WTC11 (cell line): Measurements from ENCODE around the gene NFATC2. TPM values are rescaled to one million over a fixed set of nuclear protein-coding genes. Genes with fewer than 3 reads are reported as not detected.

Source experiments
- ATAC-seq: fragments of 200-7000 bp; cut with Tn5 transposase; 2 replicates; pipeline ENCODE4 v1.10.0; 2021; ENCODE audit warnings: mild to moderate bottlenecking, moderate library complexity
- CTCF ChIA-PET: fragments of 300-600 bp; sonication (Branson Sonifier 250); formaldehyde crosslinking; loops from one replicate; lab custom pipeline; 2021; ENCODE audit warnings: antibody characterized with exemption; lab: Charles Lee
- POLR2A ChIA-PET: fragments of 350-600 bp; sonication (Branson Sonifier 250); formaldehyde crosslinking; loops from one replicate; lab custom pipeline; 2021; ENCODE audit warnings: antibody characterized with exemption; lab: Charles Lee
- DNase-seq: peaks from one replicate; pipeline ENCODE4 v3.0.0; 2021; ENCODE audit warnings: low spot score
- H3K27ac Mint-ChIP-seq: 2 replicates; pipeline ENCODE4 v1.8.0; 2021; ENCODE audit warnings: mixed read lengths
- H3K27me3 Mint-ChIP-seq: 2 replicates; pipeline ENCODE4 v1.8.0; 2021; ENCODE audit warnings: low read depth, mild to moderate bottlenecking, moderate library complexity, mixed read lengths
- H3K36me3 Mint-ChIP-seq: 2 replicates; pipeline ENCODE4 v1.8.0; 2021; ENCODE audit warnings: mixed read lengths
- H3K4me1 Mint-ChIP-seq: 2 replicates; pipeline ENCODE4 v1.8.0; 2022; ENCODE audit warnings: mixed read lengths
- H3K4me3 Mint-ChIP-seq: 2 replicates; pipeline ENCODE4 v1.8.0; 2021; ENCODE audit warnings: mild to moderate bottlenecking, moderate library complexity, mixed read lengths
- H3K9me3 Mint-ChIP-seq: 2 replicates; pipeline ENCODE4 v1.8.0; 2021; ENCODE audit warnings: mixed read lengths
- ATF1 ChIP-seq: sonication (generic); formaldehyde crosslinking; IDR thresholded peaks from 2 replicates; pipeline ENCODE4 v1.8.1; 2023; ENCODE audit warnings: mild to moderate bottlenecking, moderate library complexity, missing genetic modification reagents
- CREM ChIP-seq: sonication (generic); formaldehyde crosslinking; IDR thresholded peaks from 2 replicates; pipeline ENCODE4 v1.8.1; 2022; ENCODE audit warnings: mild to moderate bottlenecking, missing genetic modification reagents, moderate library complexity
- ELF4 ChIP-seq: sonication (generic); formaldehyde crosslinking; IDR thresholded peaks from 2 replicates; pipeline ENCODE4 v1.8.1; 2022; ENCODE audit warnings: low read depth, mild to moderate bottlenecking, moderate library complexity, missing genetic modification reagents
- JAZF1 ChIP-seq: fragments of 250-450 bp; sonication (Bioruptor Pico); IDR thresholded peaks from 2 replicates; pipeline ENCODE4 v1.9.0; 2021; ENCODE audit warnings: moderate library complexity, mild to moderate bottlenecking, inconsistent platforms
- MYBL2 ChIP-seq: sonication (generic); formaldehyde crosslinking; IDR thresholded peaks from 2 replicates; pipeline ENCODE4 v1.8.1; 2023; ENCODE audit warnings: mild to moderate bottlenecking, moderate library complexity, missing genetic modification reagents
- NFATC4 ChIP-seq: fragments of 250-450 bp; sonication (Bioruptor Pico); IDR thresholded peaks from 2 replicates; pipeline ENCODE4 v1.9.0; 2021; ENCODE audit warnings: mild to moderate bottlenecking
- OVOL2 ChIP-seq: fragments of 250-450 bp; sonication (Bioruptor Pico); IDR thresholded peaks from 2 replicates; pipeline ENCODE4 v1.9.0; 2021; ENCODE audit warnings: mild to moderate bottlenecking, borderline replicate concordance
- SMAD4 ChIP-seq: sonication (generic); formaldehyde crosslinking; IDR thresholded peaks from 2 replicates; pipeline ENCODE4 v1.8.0; 2022; ENCODE audit warnings: mild to moderate bottlenecking, missing genetic modification reagents
- SOX15 ChIP-seq: fragments of 250-450 bp; sonication (Bioruptor Pico); IDR thresholded peaks from 2 replicates; pipeline ENCODE4 v1.9.0; 2021; ENCODE audit warnings: mild to moderate bottlenecking
- SP1 ChIP-seq: sonication (generic); formaldehyde crosslinking; conservative IDR thresholded peaks from 2 replicates; pipeline ENCODE4 v1.8.1; 2022; ENCODE audit warnings: missing genetic modification reagents
- ZNF416 ChIP-seq: fragments of 250-450 bp; sonication (Bioruptor Pico); IDR thresholded peaks from 2 replicates; pipeline ENCODE4 v1.9.0; 2021; ENCODE audit warnings: mild to moderate bottlenecking, inconsistent platforms
- ZNF671 ChIP-seq: fragments of 250-450 bp; sonication (Bioruptor Pico); IDR thresholded peaks from 2 replicates; pipeline ENCODE4 v1.8.0; 2021; ENCODE audit warnings: mild to moderate bottlenecking
- total RNA-seq: library from RNA; stranded (reverse); gene quantifications from 3 replicates; pipeline ENCODE4 v1.2.3, GENCODE V29; 2021
- TF ChIP-seq, protein P1 (sequence below): fragments of 250-450 bp; sonication (Bioruptor Pico); IDR thresholded peaks from 2 replicates; pipeline ENCODE4 v1.9.0; 2021; ENCODE audit warnings: mild to moderate bottlenecking
- TF ChIP-seq, protein P2 (sequence below): sonication (generic); formaldehyde crosslinking; conservative IDR thresholded peaks from 2 replicates; pipeline ENCODE4 v1.8.1; 2023; ENCODE audit warnings: mild to moderate bottlenecking, low read depth, missing genetic modification reagents, moderate library complexity
- TF ChIP-seq, protein P3 (sequence below): sonication (generic); formaldehyde crosslinking; IDR thresholded peaks from 2 replicates; pipeline ENCODE4 v1.8.0; 2022; ENCODE audit warnings: mild to moderate bottlenecking, missing genetic modification reagents
- TF ChIP-seq, protein P4 (sequence below): sonication (generic); formaldehyde crosslinking; IDR thresholded peaks from 2 replicates; pipeline ENCODE4 v1.8.1; 2022; ENCODE audit warnings: low read depth, mild to moderate bottlenecking, moderate library complexity, missing genetic modification reagents, borderline replicate concordance
- TF ChIP-seq, protein P5 (sequence below): fragments of 250-450 bp; sonication (Bioruptor Pico); IDR thresholded peaks from 2 replicates; pipeline ENCODE4 v1.8.0; 2021; ENCODE audit warnings: mild to moderate bottlenecking
- TF ChIP-seq, protein P6 (sequence below): sonication (generic); formaldehyde crosslinking; conservative IDR thresholded peaks from 2 replicates; pipeline ENCODE4 v1.8.1; 2022; ENCODE audit warnings: mild to moderate bottlenecking, missing genetic modification reagents
- TF ChIP-seq, protein P7 (sequence below): sonication (generic); formaldehyde crosslinking; IDR thresholded peaks from 2 replicates; pipeline ENCODE4 v1.8.0; 2022; ENCODE audit warnings: mild to moderate bottlenecking, missing genetic modification reagents

The NFATC2 gene
- total RNA-seq, 1 experiment from 2014 or later: 1.7 TPM

DNA sequence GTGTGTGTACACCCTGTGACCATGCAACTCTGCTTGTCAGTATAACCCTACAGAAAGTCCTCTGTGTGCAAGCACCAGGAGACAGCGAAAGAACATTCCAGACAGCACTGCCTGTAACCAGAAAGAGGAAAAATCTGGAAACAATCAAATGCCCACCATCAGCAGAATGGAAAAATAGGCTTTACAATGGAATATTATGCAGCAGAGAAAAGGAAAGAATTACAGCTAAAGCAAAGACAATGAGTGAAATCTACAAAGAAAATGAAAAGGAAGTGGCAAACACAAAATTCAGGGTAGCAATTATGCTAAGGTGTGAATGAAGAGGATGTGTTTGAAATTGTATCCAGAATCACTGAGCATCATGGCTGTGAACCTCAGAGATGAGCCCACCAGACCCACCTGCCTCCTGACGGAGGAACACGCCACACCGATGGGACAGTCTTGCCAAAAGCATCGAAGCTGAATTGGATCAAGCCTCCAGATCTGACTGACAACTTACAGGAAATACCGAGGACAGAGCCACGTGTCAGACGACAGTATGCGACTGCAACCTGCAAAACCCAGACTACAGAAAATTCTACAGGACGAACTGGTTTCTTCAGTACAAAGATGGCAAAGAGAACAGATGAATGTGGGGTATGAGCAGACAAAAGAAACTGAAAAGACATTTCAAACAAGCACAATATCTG lies 133.2 kb downstream of the NFATC2 start:
- Mint-ChIP-seq H3K4me1 (peaks cover 15% of the 10 kb centered on the region), H3K27ac (no peak overlapping the region), H3K9me3 (peaks cover 6% of the 10 kb centered on the region), H3K4me3 (no peak overlapping the region), H3K36me3 (peaks cover 7% of the 10 kb centered on the region), H3K27me3 (no peaks in the 10 kb centered on the region; the same call in 1 of the 2 replicates)
- ATAC-seq: no peak
- ChIA-PET POLR2A (no interaction called here), CTCF (interaction anchor here (0.6 kb wide), 1 partner anchor 465 kb away, joined by 3 read pairs; no protein-coding TSS in a partner anchor)
- DNase-seq: no peak
- TF ChIP-seq ELF4 (CRISPR knock-in tag): no peak
- TF ChIP-seq, protein P1, sequence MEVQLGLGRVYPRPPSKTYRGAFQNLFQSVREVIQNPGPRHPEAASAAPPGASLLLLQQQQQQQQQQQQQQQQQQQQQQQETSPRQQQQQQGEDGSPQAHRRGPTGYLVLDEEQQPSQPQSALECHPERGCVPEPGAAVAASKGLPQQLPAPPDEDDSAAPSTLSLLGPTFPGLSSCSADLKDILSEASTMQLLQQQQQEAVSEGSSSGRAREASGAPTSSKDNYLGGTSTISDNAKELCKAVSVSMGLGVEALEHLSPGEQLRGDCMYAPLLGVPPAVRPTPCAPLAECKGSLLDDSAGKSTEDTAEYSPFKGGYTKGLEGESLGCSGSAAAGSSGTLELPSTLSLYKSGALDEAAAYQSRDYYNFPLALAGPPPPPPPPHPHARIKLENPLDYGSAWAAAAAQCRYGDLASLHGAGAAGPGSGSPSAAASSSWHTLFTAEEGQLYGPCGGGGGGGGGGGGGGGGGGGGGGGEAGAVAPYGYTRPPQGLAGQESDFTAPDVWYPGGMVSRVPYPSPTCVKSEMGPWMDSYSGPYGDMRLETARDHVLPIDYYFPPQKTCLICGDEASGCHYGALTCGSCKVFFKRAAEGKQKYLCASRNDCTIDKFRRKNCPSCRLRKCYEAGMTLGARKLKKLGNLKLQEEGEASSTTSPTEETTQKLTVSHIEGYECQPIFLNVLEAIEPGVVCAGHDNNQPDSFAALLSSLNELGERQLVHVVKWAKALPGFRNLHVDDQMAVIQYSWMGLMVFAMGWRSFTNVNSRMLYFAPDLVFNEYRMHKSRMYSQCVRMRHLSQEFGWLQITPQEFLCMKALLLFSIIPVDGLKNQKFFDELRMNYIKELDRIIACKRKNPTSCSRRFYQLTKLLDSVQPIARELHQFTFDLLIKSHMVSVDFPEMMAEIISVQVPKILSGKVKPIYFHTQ: no peak
- no peak for TF ChIP-seq SMAD4 (CRISPR knock-in tag)
- TF ChIP-seq, protein P2, sequence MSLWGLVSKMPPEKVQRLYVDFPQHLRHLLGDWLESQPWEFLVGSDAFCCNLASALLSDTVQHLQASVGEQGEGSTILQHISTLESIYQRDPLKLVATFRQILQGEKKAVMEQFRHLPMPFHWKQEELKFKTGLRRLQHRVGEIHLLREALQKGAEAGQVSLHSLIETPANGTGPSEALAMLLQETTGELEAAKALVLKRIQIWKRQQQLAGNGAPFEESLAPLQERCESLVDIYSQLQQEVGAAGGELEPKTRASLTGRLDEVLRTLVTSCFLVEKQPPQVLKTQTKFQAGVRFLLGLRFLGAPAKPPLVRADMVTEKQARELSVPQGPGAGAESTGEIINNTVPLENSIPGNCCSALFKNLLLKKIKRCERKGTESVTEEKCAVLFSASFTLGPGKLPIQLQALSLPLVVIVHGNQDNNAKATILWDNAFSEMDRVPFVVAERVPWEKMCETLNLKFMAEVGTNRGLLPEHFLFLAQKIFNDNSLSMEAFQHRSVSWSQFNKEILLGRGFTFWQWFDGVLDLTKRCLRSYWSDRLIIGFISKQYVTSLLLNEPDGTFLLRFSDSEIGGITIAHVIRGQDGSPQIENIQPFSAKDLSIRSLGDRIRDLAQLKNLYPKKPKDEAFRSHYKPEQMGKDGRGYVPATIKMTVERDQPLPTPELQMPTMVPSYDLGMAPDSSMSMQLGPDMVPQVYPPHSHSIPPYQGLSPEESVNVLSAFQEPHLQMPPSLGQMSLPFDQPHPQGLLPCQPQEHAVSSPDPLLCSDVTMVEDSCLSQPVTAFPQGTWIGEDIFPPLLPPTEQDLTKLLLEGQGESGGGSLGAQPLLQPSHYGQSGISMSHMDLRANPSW (CRISPR knock-in tag): no peak
- TF ChIP-seq ATF1 (CRISPR knock-in tag): no peak
- no peak for TF ChIP-seq ZNF671 (CRISPR knock-in tag)
- no peak for TF ChIP-seq SP1
- TF ChIP-seq, protein P3, sequence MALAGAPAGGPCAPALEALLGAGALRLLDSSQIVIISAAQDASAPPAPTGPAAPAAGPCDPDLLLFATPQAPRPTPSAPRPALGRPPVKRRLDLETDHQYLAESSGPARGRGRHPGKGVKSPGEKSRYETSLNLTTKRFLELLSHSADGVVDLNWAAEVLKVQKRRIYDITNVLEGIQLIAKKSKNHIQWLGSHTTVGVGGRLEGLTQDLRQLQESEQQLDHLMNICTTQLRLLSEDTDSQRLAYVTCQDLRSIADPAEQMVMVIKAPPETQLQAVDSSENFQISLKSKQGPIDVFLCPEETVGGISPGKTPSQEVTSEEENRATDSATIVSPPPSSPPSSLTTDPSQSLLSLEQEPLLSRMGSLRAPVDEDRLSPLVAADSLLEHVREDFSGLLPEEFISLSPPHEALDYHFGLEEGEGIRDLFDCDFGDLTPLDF (CRISPR knock-in tag): no peak
- TF ChIP-seq ZNF416: no peak
- no peak for TF ChIP-seq SOX15
- TF ChIP-seq, protein P4, sequence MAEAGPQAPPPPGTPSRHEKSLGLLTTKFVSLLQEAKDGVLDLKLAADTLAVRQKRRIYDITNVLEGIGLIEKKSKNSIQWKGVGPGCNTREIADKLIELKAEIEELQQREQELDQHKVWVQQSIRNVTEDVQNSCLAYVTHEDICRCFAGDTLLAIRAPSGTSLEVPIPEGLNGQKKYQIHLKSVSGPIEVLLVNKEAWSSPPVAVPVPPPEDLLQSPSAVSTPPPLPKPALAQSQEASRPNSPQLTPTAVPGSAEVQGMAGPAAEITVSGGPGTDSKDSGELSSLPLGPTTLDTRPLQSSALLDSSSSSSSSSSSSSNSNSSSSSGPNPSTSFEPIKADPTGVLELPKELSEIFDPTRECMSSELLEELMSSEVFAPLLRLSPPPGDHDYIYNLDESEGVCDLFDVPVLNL (CRISPR knock-in tag): no peak
- TF ChIP-seq, protein P5, sequence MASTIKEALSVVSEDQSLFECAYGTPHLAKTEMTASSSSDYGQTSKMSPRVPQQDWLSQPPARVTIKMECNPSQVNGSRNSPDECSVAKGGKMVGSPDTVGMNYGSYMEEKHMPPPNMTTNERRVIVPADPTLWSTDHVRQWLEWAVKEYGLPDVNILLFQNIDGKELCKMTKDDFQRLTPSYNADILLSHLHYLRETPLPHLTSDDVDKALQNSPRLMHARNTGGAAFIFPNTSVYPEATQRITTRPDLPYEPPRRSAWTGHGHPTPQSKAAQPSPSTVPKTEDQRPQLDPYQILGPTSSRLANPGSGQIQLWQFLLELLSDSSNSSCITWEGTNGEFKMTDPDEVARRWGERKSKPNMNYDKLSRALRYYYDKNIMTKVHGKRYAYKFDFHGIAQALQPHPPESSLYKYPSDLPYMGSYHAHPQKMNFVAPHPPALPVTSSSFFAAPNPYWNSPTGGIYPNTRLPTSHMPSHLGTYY (CRISPR knock-in tag): no peak
- no peak for TF ChIP-seq JAZF1 (CRISPR knock-in tag)
- TF ChIP-seq OVOL2 (CRISPR knock-in tag): no peak
- TF ChIP-seq CREM: no peak
- TF ChIP-seq, protein P6, sequence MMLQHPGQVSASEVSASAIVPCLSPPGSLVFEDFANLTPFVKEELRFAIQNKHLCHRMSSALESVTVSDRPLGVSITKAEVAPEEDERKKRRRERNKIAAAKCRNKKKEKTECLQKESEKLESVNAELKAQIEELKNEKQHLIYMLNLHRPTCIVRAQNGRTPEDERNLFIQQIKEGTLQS (CRISPR knock-in tag): no peak
- TF ChIP-seq NFATC4 (CRISPR knock-in tag): no peak
- TF ChIP-seq MYBL2: no peak
- TF ChIP-seq, protein P7, sequence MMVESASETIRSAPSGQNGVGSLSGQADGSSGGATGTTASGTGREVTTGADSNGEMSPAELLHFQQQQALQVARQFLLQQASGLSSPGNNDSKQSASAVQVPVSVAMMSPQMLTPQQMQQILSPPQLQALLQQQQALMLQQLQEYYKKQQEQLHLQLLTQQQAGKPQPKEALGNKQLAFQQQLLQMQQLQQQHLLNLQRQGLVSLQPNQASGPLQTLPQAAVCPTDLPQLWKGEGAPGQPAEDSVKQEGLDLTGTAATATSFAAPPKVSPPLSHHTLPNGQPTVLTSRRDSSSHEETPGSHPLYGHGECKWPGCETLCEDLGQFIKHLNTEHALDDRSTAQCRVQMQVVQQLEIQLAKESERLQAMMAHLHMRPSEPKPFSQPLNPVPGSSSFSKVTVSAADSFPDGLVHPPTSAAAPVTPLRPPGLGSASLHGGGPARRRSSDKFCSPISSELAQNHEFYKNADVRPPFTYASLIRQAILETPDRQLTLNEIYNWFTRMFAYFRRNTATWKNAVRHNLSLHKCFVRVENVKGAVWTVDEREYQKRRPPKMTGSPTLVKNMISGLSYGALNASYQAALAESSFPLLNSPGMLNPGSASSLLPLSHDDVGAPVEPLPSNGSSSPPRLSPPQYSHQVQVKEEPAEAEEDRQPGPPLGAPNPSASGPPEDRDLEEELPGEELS: no peak
